ENCODE results near the gene CHID1.

The CHID1 gene

GRCh38 chr11:889257-889656 is 21.4 kb downstream of the CHID1 start:
- in situ Hi-C loops (cut with MboI; ENCODE audit: low sequenced_read_pairs), result no loop called here

- in situ Hi-C loops (cut with MboI; ENCODE audit: low sequenced_read_pairs), result no loop called here
These were observed 22.0 kb downstream of the CHID1 start for GRCh38 chr11:888310-889212.

- in situ Hi-C loops (cut with MboI; ENCODE audit: low sequenced_read_pairs), result no loop called here
These were observed 23.0 kb downstream of the CHID1 start for GRCh38 chr11:887589-887988.

DNA sequence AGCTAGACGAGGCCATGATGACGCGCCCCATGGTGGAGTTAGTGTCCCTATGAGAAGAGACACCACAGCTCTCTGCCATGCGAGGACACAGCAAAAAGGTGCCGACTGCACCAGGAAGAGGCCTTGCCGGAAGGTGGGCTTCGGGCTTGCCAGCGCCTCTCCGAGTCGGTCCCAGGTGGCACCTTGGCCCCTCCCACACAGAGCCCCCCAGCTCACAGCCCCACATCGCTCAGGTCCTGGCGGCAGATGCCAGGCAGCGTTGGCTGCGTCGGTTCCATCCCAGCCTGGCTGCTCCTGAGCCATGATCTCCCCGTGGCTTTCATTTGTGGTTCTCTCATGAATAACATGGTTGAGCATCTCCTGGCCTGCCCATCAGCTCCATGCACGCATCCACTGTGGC is 24.0 kb downstream of the CHID1 start:
- in situ Hi-C loops (cut with MboI; ENCODE audit: low sequenced_read_pairs), result no loop called here

GRCh38 chr11:884578-885070 is 26.0 kb downstream of the CHID1 start:
- in situ Hi-C loops (cut with MboI; ENCODE audit: low sequenced_read_pairs), result no loop called here

DNA sequence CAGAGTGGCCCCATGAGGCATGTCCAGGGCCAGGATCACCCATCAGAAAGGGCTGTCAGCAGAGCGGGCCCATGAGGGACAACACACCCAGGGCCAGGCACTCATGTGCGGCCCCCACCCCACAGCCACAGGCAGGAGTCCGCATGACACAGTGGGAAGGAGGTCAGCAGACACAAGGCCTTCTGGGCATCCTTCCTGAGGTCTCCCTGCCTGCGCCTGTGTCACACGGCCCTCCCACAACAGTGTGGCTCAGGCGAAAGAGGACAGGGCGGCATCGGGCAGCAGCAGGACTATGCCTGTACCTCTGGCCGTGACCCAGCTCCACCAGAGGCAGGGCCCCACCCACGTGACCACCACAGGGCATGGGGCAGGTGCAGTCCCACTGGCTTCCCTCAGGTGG is 27.1 kb downstream of the CHID1 start:
- in situ Hi-C loops (cut with MboI; ENCODE audit: low sequenced_read_pairs), result no loop called here

GRCh38 chr11:882596-882995 is 28.0 kb downstream of the CHID1 start:
- in situ Hi-C loops (cut with MboI; ENCODE audit: low sequenced_read_pairs), result no loop called here

DNA sequence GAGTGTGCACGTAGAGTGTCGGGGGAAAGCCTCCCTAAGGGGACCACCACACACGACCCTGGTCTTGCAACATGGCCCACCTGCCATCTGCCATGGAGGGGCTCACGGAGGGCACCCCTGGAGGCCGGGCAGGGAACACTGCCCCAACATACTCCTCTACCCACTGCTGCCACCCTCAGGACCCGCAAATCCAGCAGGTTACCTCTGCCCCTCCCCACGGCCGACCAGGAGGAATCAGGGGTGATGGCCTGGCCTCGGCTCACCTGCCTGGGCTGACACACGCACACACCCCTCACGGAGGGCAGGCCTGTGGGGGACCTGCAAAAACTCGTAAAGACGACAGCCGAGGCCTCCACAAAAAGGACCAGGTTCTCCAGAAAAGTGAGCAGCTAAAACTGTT is 30.2 kb downstream of the CHID1 start:
- in situ Hi-C loops (cut with MboI; ENCODE audit: low sequenced_read_pairs), result no loop called here

GRCh38 chr11:877565-877964 is 33.0 kb downstream of the CHID1 start:
- in situ Hi-C loops (cut with MboI; ENCODE audit: low sequenced_read_pairs), result no loop called here

GRCh38 chr11:876545-876944 is 34.1 kb downstream of the CHID1 start:
- in situ Hi-C loops (cut with MboI; ENCODE audit: low sequenced_read_pairs), result no loop called here

DNA sequence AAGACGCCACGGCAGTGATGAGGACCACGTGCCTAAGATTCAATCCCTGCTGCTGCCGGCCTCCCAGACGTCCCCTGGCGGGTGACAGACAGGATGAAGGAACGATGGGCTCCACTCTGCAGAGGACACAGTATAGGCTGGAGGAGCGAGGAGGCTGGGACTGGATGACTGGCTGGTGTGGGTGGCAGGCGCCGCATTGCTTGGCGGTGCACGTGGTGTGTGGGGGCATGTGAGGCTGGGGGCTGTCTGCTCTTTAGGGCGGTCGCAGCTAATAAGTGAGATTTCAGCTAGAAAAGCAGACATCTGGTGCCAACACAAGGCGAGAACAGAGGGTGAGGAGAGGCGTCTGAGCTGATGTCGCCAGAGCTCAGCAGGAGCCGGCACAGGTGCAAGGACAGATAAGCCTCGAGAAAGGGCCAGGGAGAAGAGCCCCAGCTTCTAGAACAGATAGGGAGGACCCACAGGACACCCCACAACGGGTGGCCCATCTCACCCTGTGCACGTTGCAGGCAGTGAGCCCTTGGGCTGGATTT is 34.8 kb downstream of the CHID1 start:
- in situ Hi-C loops (cut with MboI; ENCODE audit: low sequenced_read_pairs), result no loop called here

DNA sequence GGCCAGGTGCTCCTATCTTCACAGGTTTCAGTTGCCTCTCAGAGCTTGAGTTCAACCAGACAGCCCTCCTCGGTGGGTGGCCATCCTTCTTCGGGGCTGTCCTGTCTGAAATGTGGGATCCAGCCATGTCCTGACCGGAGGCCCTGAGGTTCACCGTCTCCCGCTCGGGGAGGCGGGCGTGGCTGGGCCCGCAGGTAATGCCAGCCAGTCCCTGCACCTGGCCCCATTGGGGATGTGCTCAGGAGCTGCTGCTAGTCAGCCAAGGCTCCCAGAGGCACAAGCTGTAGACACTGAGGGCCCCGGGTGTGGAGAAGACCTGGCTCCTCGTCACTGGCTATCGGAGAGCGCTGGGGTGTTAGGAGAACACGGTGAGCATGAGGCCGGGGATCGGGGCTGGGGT is 35.4 kb downstream of the CHID1 start:
- in situ Hi-C loops (cut with MboI; ENCODE audit: low sequenced_read_pairs), result no loop called here

DNA sequence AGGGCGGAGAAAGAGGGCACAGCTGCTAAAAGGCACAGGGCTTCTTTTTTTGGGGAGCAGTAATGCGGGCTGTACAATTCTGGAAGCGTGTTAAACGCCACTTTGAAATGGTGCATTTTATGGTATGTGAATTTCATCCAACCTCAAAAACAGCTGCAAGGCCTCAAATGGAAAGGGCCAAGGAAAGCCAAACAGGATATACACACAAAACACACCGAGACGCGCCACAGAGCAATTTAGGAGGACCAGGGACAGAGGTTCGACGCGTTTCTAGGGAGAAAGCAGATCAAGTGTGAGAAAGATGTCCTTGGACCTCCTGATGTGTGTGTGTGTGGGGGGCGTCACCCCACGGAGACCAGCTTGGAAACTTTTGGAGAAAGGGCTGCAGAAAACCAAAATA is 36.9 kb downstream of the CHID1 start:
- in situ Hi-C loops (cut with MboI; ENCODE audit: low sequenced_read_pairs), result no loop called here

GRCh38 chr11:872799-873198 is 37.8 kb downstream of the CHID1 start:
- in situ Hi-C loops (cut with MboI; ENCODE audit: low sequenced_read_pairs), result no loop called here

- in situ Hi-C loops (cut with MboI; ENCODE audit: low sequenced_read_pairs), result no loop called here
These were observed 39.1 kb downstream of the CHID1 start for GRCh38 chr11:871472-871871.

DNA sequence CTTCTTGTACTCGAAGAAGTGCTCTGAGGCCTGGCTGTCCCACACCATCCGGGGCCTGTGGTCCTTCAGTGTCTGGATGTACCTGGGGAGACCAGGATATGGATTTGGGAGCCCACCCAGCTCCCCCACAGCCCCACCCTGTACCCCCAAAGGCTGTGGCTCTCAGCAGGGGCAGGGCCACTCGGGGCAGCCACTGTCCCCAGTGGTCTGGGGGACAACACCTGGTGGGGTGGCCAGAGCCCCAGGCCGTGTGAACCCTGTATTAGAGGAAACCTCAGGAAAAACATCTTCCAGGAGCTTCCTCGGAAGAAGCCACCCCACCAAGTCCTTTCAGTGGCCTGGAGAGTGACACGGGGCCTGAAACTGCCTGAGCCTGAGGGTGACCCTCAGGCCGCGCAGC is 40.2 kb downstream of the CHID1 start:
- in situ Hi-C loops (cut with MboI; ENCODE audit: low sequenced_read_pairs), result no loop called here

GRCh38 chr11:870127-870413 is 40.5 kb downstream of the CHID1 start:
- in situ Hi-C loops (cut with MboI; ENCODE audit: low sequenced_read_pairs), result no loop called here

DNA sequence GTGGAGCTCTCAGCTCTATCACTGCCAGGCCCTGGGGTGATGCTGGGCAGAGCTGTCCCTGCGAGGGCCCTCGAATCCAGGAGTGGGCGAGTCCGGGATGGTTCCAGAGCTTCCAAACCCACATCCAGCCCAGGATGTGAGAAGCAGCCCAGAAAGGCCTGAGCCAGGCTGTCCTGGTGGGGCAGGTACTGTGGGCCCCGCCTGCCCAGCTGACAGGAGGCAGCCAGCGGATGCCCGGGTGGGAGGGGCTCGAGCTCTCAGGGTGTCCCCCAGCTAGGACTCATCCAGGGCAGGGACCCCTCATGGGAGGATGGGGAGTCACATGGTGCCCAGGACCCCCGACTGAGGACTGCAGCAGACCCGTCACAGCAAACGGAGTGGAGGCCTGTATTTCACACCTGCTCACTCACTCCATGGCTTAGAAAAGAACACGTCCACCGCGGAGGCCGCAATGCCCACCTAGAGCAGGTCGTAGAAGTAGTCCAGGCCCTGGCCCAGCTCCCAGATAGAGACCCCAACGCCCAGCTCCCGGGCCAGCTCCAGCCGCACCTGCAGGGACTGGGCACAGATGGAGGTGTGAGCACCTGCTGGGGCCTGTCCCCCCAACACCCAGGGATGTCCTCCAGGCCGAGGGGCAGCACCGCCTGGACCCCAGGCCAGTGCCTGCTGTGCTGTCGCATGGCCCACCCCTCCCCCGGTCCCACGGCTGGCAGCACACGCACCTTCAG is 41.0 kb downstream of the CHID1 start:
- in situ Hi-C loops (cut with MboI; ENCODE audit: low sequenced_read_pairs), result no loop called here

- in situ Hi-C loops (cut with MboI; ENCODE audit: low sequenced_read_pairs), result no loop called here
These were observed 41.8 kb downstream of the CHID1 start for GRCh38 chr11:868802-869201.

DNA sequence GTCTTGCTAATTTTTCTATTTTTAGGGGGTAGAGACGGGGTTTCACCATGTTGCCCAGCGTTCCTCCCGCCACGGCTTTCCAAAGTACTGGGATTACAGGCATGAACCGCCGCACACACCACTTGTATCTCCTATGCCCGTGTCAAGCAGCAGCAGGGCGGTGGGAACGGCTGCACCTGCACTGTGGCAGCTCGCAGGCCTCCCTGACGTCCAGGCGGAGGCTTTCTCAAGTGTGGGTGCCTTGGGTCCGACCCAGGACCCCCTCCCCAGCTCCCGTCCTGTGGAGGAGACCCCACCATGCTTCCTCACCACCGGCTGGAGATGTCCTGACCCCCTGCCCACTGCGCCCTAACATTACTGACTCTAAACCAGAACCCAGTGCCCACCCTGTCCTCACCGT is 42.2 kb downstream of the CHID1 start:
- in situ Hi-C loops (cut with MboI; ENCODE audit: low sequenced_read_pairs), result no loop called here

- in situ Hi-C loops (cut with MboI; ENCODE audit: low sequenced_read_pairs), result no loop called here
These were observed 42.7 kb downstream of the CHID1 start for GRCh38 chr11:867856-868358.

DNA sequence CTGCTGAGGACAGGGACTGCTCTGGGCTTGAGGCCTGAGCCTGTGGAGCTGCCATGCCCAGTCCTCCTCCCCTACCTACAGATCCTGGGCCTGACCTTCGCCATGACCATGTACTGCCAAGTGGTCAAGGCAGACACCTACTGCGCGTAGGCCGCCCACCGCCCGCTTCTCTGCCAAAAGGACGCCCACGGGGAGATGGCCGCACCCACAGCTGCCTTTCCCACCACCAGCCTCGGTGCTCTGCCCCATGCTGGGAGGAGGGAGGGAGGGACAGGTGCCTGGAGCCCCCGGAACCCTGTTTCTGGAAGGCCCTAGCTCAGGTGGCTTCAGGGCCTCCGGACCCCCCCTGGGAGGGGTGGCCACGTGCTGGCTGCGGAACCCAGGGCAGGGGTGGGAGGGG is 44.1 kb downstream of the CHID1 start:
- in situ Hi-C loops (cut with MboI; ENCODE audit: low sequenced_read_pairs), result no loop called here

Data from HL-60/S4 treated with phorbol 12-myristate 13-acetate at 8.2 ng/mL for 4 days and 3 days (cell line).